Fibroblast of skin of right quadriceps (primary cell): ENCODE measurements around the gene PDE11A.
"Not testable (repeated sequence)": the region's sequence is repeated elsewhere in the genome, so short reads cannot be mapped to it uniquely, and the experiment has no call there.

ENCODE experiments used
- DNase-seq: peaks from one replicate; pipeline ENCODE4 v3.0.0-alpha.2; 2013

PDE11A gene

GRCh38 chr2:178008636-178009289 is 63.8 kb downstream of the PDE11A start:
- DNase-seq, result peak; percentile 78

- peak; percentile 40 for DNase-seq
These were observed 65.9 kb downstream of the PDE11A start for GRCh38 chr2:178006710-178007109.

- DNase-seq, result peak; percentile 65
These were observed 66.8 kb downstream of the PDE11A start for GRCh38 chr2:178005756-178006155.

- no peak for DNase-seq
These were observed 70.5 kb downstream of the PDE11A start for GRCh38 chr2:178002038-178002437.

GRCh38 chr2:177998996-177999395 is 73.6 kb downstream of the PDE11A start:
- no peak for DNase-seq

GRCh38 chr2:177998006-177998405 is 74.6 kb downstream of the PDE11A start:
- peak; percentile 85 for DNase-seq

DNA sequence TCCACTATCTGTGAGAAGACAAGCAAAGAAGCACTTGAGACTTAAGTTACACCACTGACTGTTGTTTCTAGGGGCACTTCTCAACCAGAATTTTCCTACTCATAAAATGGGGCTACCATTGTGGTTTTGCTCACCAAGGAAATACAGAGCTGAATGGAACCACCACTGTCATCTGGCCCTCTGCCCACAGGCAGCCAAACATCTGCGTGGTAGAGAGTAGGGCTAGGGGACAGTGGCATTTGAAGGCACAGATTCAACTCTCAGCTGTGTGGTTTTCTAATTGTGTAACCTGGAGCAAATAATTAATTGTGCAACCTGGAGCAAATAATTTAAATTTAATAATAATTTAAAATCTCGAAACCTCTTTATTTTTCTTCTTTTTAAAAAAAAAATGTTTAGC is 79.6 kb downstream of the PDE11A start:
- DNase-seq, result no peak

DNA sequence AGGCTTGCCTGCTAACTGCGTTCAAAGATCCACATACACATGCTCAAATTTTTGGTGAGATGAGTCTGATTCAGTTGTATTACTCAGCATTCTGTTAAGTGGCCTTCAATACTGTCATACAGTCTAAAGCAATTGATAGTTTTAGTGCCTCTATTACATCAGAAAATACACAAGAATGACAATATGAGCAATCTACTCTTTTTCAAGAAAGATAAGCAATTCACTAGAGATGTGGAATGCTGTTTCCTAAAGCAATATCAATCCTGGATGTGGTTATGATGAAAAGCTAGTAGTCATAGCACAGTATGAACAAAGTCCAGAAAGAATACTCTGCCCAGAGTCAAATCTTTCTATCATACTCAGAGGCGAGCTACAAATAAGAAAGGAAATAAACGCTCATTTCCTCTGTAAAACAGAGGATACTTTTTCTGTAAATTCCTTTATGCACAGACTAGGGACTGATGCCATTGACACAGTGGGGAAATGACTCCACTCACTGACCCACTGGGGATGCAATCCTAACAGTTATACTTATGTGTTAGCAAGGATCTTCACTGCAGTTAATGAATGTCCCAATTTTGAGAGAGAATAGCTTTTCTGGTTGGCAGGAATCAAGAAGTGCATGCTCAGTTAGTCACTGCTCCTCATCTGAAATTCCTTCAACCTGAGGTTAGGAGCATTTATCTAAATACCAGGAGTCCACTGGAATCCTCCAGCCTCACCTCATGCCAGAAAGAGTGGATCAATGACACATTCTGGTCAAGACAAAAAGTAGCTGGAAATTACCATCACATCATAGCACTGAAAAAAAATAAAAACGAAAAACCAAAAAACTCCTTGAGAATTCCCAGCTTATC is 83.3 kb downstream of the PDE11A start:
- DNase-seq, result peak; percentile 66

GRCh38 chr2:177984749-177985148 is 87.8 kb downstream of the PDE11A start:
- peak; percentile 57 for DNase-seq

GRCh38 chr2:177983183-177983788 is 89.3 kb downstream of the PDE11A start:
- DNase-seq, result peak; percentile 54

DNA sequence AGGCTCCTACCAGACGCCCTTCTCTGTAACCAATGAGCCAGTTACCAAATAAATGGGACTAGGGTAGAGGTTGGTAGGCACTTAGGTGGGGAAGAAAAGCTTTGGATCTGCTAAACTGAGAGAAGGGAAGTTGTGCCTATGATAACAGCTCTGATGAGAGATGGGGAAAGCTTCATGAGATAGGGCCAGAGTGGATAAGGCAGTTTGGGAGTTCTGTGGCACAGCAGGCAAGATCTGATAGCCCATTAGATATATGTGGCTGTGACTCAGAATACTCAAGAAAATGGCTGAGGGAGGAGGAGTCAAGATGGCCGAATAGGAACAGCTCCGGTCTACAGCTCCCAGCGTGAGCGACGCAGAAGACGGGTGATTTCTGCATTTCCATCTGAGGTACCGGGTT is 99.8 kb downstream of the PDE11A start:
- DNase-seq, result no peak

DNA sequence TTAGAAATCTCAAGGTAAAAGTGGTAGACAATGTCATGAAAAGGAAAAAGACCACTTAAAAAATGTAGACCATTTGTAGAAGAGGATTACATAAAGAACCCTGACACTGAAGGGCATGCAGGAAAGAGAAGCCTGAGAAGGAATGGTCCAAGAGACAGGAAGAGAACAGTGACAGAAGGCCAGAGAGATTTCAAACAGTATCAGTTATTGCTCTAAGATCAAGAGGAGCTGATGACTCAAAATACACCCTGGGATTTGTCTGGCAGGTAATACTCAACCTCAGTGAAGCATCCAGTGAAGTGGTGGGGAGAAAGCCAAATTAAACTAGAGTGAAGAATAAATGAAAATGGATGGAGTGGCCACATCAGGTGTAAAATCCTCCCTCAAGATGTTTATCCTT is 100.5 kb downstream of the PDE11A start:
- DNase-seq, result no peak

DNA sequence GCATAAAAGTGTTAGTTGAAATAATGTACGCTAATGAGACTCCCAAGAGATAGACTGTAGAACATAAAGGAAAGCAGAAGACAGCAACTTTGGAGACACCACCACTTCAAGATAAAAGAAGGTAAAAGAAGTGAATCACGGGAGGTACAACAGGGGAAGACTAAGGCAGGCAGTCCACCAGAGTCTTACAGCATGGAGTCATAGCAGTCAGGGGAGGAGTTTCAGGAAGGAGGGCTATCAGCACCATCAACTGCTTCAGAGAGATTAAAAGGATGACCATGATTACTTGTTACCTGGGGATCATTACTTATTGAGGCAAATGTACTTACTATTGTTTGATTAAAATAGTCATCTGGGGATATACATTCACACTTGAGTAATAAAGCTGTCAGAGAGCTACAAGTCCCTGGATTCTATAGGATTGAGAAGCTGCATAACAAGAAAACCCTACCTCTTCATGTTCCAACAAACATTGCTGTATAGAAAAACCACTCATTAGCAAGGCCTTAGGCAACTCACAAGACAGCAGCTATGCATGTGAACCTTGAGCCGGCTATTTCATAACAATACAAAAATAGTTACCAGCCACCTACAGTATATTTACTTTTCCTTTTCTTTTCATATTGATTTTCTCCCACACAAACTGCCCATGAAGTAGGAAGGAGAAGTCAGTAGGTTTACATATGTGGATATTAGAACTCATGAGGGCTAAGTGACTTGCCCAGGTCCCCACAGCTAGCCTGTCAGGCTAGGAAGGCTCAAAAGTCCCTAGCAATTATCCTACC is 101.7 kb downstream of the PDE11A start:
- DNase-seq, result no peak

- no peak for DNase-seq
These were observed 107.7 kb downstream of the PDE11A start for GRCh38 chr2:177964892-177965291.

DNA sequence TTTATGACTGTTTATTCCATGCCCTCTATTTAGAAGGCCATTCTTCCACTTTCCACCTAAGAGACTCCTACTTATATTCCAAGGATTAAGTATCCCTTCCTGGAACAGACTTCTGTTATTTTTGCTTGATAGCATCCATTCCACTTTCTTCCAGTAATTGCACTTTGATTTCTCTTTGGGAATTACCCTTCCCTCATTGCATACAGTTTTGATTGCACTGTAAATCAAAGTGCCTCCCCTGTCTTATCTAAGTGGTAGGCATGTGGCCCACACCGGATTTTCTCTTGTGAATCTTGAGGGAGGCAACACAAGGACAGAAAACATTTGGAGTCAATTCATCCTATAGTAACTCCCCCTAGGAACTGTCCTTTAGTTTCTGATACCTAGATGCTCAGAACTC is 120.4 kb downstream of the PDE11A start:
- DNase-seq, result no peak

GRCh38 chr2:177947598-177947997 is 125.0 kb downstream of the PDE11A start:
- not testable (repeated sequence) for DNase-seq

DNA sequence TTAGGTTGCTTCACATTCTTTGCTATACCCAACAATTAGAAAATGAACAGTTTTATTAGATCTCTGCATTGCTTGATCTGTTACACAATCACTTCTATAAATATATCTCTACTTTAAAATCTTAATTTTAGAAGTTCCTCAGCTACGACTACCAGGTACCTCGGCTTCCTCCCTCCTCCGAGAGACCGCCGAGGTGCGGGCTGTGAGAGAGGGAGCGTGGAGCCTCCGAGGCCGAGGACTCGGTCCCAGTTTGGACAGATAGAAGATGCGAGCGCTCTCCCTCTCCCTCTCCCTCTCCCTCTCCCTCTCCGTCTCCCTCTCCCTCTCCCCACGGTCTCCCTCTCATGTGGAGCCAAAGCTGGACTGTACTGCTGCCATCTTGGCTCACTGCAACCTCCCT is 128.0 kb downstream of the PDE11A start:
- not testable (repeated sequence) for DNase-seq

DNA sequence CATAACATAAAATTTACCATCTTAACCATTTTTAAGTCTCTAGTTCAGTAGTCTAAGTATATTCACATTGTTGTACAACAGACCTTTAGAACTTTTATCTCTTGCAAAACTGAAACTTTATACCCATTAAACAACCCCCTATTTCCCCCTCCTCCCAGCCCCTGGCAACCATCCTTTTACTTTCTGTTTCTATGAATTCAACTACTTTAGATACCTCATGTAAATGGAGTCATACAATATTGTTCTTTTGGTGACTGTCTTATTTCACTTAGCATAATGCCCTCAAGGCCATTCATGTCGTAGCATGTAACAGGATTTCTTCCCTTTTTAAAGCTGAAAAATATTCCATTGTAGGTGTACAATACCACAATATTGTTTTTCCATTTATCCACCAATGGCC is 129.8 kb downstream of the PDE11A start:
- DNase-seq, result no peak

DNA sequence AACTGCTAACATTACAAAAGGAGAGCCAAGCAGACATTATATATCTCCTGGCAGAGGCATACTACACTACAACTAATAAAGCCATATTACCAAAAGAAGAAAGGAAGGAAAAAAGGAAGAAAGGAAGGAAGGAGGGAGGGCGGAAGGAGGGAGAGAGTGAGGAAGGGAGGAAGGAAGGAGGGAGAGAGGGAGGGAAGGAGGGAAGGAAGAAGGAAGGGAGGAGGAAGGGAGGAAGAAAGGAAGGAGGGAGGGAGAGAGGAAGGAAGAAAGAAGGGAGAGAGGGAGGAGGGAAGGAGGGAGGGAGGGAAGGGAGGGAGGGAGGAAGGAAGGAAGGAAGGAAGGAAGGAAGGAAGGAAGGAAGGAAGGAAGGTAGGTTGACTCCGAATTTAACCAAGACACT is 133.4 kb downstream of the PDE11A start:
- DNase-seq, result no peak

GRCh38 chr2:177930916-177931315 is 141.7 kb downstream of the PDE11A start:
- DNase-seq, result no peak

DNA sequence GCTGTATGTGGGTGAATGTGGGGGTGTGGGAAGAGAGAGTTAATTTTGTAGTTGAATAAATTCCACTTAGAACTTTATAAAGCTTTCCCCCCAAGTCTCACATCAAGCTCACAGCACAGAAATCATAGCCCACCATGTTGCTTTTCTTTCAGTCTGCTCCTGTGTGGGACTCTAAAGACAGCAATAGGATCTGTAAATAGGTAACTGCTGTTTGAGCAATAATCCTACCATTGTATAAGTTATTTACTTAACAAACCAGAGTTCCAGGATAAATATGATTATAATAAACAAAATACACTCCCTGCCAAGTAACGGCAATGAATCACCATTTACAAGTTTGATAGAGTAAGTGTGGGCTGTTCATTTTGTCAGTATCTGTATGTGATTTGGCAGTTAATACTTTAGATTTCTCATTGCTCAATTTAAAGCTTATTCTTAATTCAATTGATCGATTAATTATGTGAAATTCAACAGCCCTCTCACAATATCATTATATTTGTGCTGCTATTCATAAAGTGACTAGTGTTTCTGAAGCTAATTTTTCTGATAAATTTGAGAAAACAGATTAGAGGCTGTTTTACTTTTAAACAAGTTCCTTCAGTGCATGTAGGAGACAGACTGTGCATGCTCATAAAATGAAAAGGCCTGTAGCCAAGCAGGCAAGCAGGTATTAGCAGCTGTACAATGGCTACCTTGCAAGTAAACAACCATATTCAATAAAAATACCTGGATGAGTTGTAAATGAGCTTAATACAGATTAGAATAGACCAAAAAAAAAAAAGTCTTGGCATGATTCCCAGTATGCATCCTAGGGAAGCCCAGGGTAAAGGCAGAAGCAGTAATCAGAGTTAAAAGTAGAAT is 142.7 kb downstream of the PDE11A start:
- DNase-seq, result no peak

GRCh38 chr2:177923323-177923722 is 149.3 kb downstream of the PDE11A start:
- no peak for DNase-seq
